Ishikawa (cell line): ENCODE measurements around the gene NR3C1.

ENCODE experiments used
- CREB1 ChIP-seq: IDR thresholded peaks from 2 replicates; pipeline ENCODE4 v1.6.1; 2012; ENCODE audit warnings: low read depth
- FOXM1 ChIP-seq: IDR thresholded peaks from 2 replicates; pipeline ENCODE4 v1.6.1; 2012; ENCODE audit warnings: low read depth, borderline replicate concordance
- MAX ChIP-seq: IDR thresholded peaks from 2 replicates; pipeline ENCODE4 v1.6.1; 2012
- RAD21 ChIP-seq: IDR thresholded peaks from 2 replicates; pipeline ENCODE4 v1.6.1; 2012; ENCODE audit warnings: low read depth
- REST ChIP-seq: IDR thresholded peaks from 2 replicates; pipeline ENCODE4 v1.6.1; 2012; ENCODE audit warnings: low read depth, mild to moderate bottlenecking
- TAF1 ChIP-seq: IDR thresholded peaks from 2 replicates; pipeline ENCODE4 v1.6.1; 2012; ENCODE audit warnings: low read depth, mild to moderate bottlenecking
- YY1 ChIP-seq: IDR thresholded peaks from 2 replicates; pipeline ENCODE4 v1.6.1; 2012; ENCODE audit warnings: low read depth

DNA sequence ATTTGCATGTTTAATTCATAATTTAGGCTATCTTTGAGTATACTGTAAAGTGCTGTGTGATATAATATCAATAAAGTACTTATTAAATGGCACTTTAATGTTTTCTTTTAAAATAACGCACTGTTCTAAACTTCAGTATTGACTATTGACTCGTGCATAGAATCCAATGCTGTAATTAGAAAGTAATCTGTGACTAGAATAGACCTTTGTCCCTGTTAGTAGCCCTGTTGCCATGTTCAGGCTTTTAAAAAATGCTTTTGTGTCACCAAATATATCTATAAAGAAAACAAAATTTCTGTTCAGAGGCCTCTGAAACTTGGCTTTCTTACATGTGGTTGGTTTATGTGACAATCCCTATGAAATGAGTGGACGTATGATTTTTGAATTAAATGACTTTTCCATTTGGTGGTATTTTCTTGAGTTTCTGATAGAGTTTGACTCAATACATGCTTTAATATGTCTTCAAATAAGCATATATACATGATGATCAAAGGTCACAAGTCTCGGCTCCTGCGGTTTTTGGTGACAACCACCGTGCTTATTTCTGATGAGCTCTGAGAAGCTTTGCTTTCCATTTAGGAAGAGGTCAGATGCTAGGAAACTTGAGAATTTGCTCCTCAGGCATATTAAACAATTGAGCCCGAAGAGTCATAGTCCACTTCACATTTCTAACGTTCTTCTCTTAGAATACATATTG, 174.7 kb downstream of the NR3C1 start:
- TF ChIP-seq MAX (no peak), RAD21 (no peak), REST (no peak), YY1 (no peak), FOXM1 (no peak), CREB1 (no peak), TAF1 (no peak)
